Measurements from ENCODE around the gene UGT8.

Gene UGT8

DNA sequence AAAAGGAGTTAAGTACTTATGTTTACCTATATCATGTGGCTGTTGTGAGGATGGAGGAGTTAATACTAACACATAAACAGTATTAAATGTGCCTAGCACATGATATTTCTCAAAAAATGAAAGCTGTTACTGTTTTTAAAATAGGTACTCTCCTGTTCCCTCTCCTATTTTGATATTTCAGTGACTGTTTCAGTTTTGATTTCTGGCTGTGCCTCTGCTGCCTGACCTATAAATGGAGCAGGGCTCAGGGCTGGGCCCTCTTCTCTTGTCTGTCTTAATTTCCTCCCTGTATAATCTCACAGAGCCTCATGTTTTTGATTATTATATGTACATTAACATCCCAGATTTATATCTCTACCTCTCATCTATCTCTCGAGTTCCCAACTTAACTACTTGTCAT lies 93.3 kb downstream of the UGT8 start:
- Histone ChIP-seq H3K36me3 (ENCODE audit: insufficient read depth, low read length) (no peaks in the 10 kb centered on the region), H3K9ac (ENCODE audit: low read depth, low read length) (no peak overlapping the region), H3K9me3 (ENCODE audit: insufficient read depth, low read depth, low read length) (no peaks in the 10 kb centered on the region), H3K4me3 (ENCODE audit: low read length) (no peak overlapping the region), H3K4me1 (ENCODE audit: insufficient read depth, low read length) (peaks cover 5% of the 10 kb centered on the region; the same call in 1 of the 2 replicates), H3K27me3 (ENCODE audit: insufficient read depth, low read length) (no peaks in the 10 kb centered on the region), H3K27ac (ENCODE audit: low read depth, low read length) (no peak overlapping the region)
- WGBS: 94% methylated on average over 1 of the region's 1 CpG

- Histone ChIP-seq H3K36me3 (ENCODE audit: insufficient read depth, low read length) (no peaks in the 10 kb centered on the region), H3K27ac (ENCODE audit: low read depth, low read length) (no peak overlapping the region), H3K9ac (ENCODE audit: low read depth, low read length) (no peak overlapping the region), H3K9me3 (ENCODE audit: insufficient read depth, low read depth, low read length) (no peaks in the 10 kb centered on the region), H3K4me3 (ENCODE audit: low read length) (no peak overlapping the region), H3K4me1 (ENCODE audit: insufficient read depth, low read length) (peaks cover 5% of the 10 kb centered on the region; the same call in 1 of the 2 replicates), H3K27me3 (ENCODE audit: insufficient read depth, low read length) (no peaks in the 10 kb centered on the region)
- 93% methylated on average over 2 of the region's 3 CpGs for WGBS
Observed at GRCh38 chr4:114692958-114693357, 94.4 kb downstream of the UGT8 start.

DNA sequence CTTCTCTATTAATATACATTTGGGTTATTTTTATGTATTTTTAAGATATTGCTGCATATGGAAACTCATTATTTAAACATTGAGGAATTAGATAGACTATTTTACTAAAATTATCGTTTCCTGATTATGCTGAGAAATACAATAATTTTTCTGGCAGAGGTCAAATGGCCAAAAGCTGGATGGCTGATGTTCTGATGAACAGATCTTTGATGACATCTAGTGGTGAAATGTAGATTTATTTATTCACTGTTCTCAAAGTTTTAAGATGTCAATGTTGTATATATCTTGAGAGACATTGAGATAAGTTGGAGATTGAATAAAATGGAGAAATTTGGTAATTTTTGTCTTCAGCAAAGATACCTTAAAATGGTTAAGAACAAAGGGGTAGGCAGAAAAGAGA lies 96.2 kb downstream of the UGT8 start:
- Histone ChIP-seq H3K27ac (ENCODE audit: low read depth, low read length) (no peak overlapping the region), H3K27me3 (ENCODE audit: insufficient read depth, low read length) (no peaks in the 10 kb centered on the region), H3K4me1 (ENCODE audit: insufficient read depth, low read length) (no peaks in the 10 kb centered on the region), H3K36me3 (ENCODE audit: insufficient read depth, low read length) (no peaks in the 10 kb centered on the region), H3K9ac (ENCODE audit: low read depth, low read length) (no peak overlapping the region), H3K9me3 (ENCODE audit: insufficient read depth, low read depth, low read length) (no peaks in the 10 kb centered on the region), H3K4me3 (ENCODE audit: low read length) (no peak overlapping the region)
- 25% methylated on average over 1 of the region's 1 CpG for WGBS

GRCh38 chr4:114698231-114698630 lies 99.6 kb downstream of the UGT8 start:
- H3K36me3 ChIP-seq (ENCODE audit: insufficient read depth, low read length): no peaks in the 10 kb centered on the region
- no CpG with 5 or more reads among the region's 4 CpGs for WGBS
- no peaks in the 10 kb centered on the region for H3K9me3 ChIP-seq (ENCODE audit: insufficient read depth, low read depth, low read length)
- H3K4me1 ChIP-seq (ENCODE audit: insufficient read depth, low read length): no peaks in the 10 kb centered on the region
- no peak overlapping the region for H3K27ac ChIP-seq (ENCODE audit: low read depth, low read length)
- no peaks in the 10 kb centered on the region for H3K27me3 ChIP-seq (ENCODE audit: insufficient read depth, low read length)
- H3K9ac ChIP-seq (ENCODE audit: low read depth, low read length): no peak overlapping the region
- no peak overlapping the region for H3K4me3 ChIP-seq (ENCODE audit: low read length)

DNA sequence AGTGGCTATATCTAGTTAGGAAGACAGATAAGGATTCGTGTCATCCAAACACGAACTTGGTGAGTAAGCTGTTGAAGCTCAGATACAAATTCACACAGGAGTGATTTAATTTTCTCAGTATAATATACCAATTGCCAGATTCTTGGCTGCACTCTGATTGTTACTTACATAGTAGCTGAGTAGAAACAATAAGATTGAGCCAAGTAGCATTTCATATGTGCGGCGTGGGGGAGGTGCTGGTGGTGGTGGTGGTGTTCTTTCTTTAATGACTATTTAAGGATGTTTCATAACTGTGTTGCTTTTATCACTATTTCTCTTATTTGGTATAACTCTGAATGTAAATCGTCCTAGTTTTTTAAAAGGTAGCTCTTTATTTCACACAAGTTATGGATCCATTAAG lies 102.9 kb downstream of the UGT8 start:
- H3K27me3 ChIP-seq (ENCODE audit: insufficient read depth, low read length): no peaks in the 10 kb centered on the region
- no peak overlapping the region for H3K9ac ChIP-seq (ENCODE audit: low read depth, low read length)
- no peaks in the 10 kb centered on the region for H3K4me1 ChIP-seq (ENCODE audit: insufficient read depth, low read length)
- WGBS: 93% methylated on average over 4 of the region's 5 CpGs
- no peak overlapping the region for H3K27ac ChIP-seq (ENCODE audit: low read depth, low read length)
- H3K36me3 ChIP-seq (ENCODE audit: insufficient read depth, low read length): no peaks in the 10 kb centered on the region
- no peak overlapping the region for H3K4me3 ChIP-seq (ENCODE audit: low read length)
- H3K9me3 ChIP-seq (ENCODE audit: insufficient read depth, low read depth, low read length): no peaks in the 10 kb centered on the region

- H3K27me3 ChIP-seq (ENCODE audit: insufficient read depth, low read length): no peaks in the 10 kb centered on the region
- H3K36me3 ChIP-seq (ENCODE audit: insufficient read depth, low read length): no peaks in the 10 kb centered on the region
- no peak overlapping the region for H3K27ac ChIP-seq (ENCODE audit: low read depth, low read length)
- no peaks in the 10 kb centered on the region for H3K9me3 ChIP-seq (ENCODE audit: insufficient read depth, low read depth, low read length)
- H3K4me1 ChIP-seq (ENCODE audit: insufficient read depth, low read length): peaks cover 8% of the 10 kb centered on the region
- H3K4me3 ChIP-seq (ENCODE audit: low read length): no peak overlapping the region
- H3K9ac ChIP-seq (ENCODE audit: low read depth, low read length): no peak overlapping the region
Observed at GRCh38 chr4:114717432-114717831, 118.8 kb downstream of the UGT8 start.

- 81% methylated on average over 6 of the region's 6 CpGs for WGBS
- H3K27ac ChIP-seq (ENCODE audit: low read depth, low read length): no peak overlapping the region
- H3K36me3 ChIP-seq (ENCODE audit: insufficient read depth, low read length): no peaks in the 10 kb centered on the region
- no peak overlapping the region for H3K9ac ChIP-seq (ENCODE audit: low read depth, low read length)
- no peaks in the 10 kb centered on the region for H3K9me3 ChIP-seq (ENCODE audit: insufficient read depth, low read depth, low read length)
- H3K4me1 ChIP-seq (ENCODE audit: insufficient read depth, low read length): peaks cover 31% of the 10 kb centered on the region
- no peaks in the 10 kb centered on the region for H3K27me3 ChIP-seq (ENCODE audit: insufficient read depth, low read length)
- H3K4me3 ChIP-seq (ENCODE audit: low read length): no peak overlapping the region
Observed at GRCh38 chr4:114725066-114725465, 126.5 kb downstream of the UGT8 start.

- Histone ChIP-seq H3K9me3 (ENCODE audit: insufficient read depth, low read depth, low read length) (no peaks in the 10 kb centered on the region), H3K36me3 (ENCODE audit: insufficient read depth, low read length) (no peaks in the 10 kb centered on the region), H3K27me3 (ENCODE audit: insufficient read depth, low read length) (no peaks in the 10 kb centered on the region), H3K4me3 (ENCODE audit: low read length) (no peak overlapping the region), H3K4me1 (ENCODE audit: insufficient read depth, low read length) (peaks cover 28% of the 10 kb centered on the region; the same call in 1 of the 2 replicates), H3K9ac (ENCODE audit: low read depth, low read length) (no peak overlapping the region), H3K27ac (ENCODE audit: low read depth, low read length) (peak overlapping the region; percentile 21)
- WGBS: 0% methylated on average over 1 of the region's 1 CpG
Observed at GRCh38 chr4:114727461-114727860, 128.9 kb downstream of the UGT8 start.
